Hematopoietic multipotent progenitor cell treated with erythropoietin and hydrocortisone succinate and interleukin-3 and kit ligand, for 6 days (in vitro differentiated cells): ENCODE data around the gene STIL.

Source experiments
- DNase-seq: peaks from one replicate; pipeline ENCODE4 v3.0.0-alpha.2; 2015

STIL gene

GRCh38 chr1:47232187-47232874 lies 81.6 kb downstream of the STIL start, which contains the start of gene TAL1:
Gene TAL1, minus strand, starts transcription at chr1:47232225. Its CDS starts 6,337 bp downstream, at chr1:47225888.
- peak; percentile 96 for DNase-seq

GRCh38 chr1:47231301-47232186 lies 82.4 kb downstream of the STIL start:
- peak; percentile 82 for DNase-seq

GRCh38 chr1:47230692-47231300 lies 83.2 kb downstream of the STIL start:
- no peak for DNase-seq

- DNase-seq: no peak
Measured at GRCh38 chr1:47229886-47230691, 83.9 kb downstream of the STIL start.

- peak; percentile 89 for DNase-seq
Measured at GRCh38 chr1:47229031-47229885, 84.7 kb downstream of the STIL start.

- DNase-seq: no peak
Measured at GRCh38 chr1:47228644-47229030, 85.3 kb downstream of the STIL start.

- peak; percentile 52 for DNase-seq
Measured at GRCh38 chr1:47227341-47228232, 86.4 kb downstream of the STIL start.

GRCh38 chr1:47226839-47227215 lies 87.1 kb downstream of the STIL start:
- peak; percentile 54 for DNase-seq

GRCh38 chr1:47226121-47226838 lies 87.7 kb downstream of the STIL start:
- peak; percentile 64 for DNase-seq

GRCh38 chr1:47225430-47226100 lies 88.4 kb downstream of the STIL start:
- DNase-seq: peak; percentile 58

- peak; percentile 57 for DNase-seq
Measured at GRCh38 chr1:47224676-47225399, 89.1 kb downstream of the STIL start.

- no peak for DNase-seq
Measured at GRCh38 chr1:47223921-47224675, 89.8 kb downstream of the STIL start.

GRCh38 chr1:47223174-47223920 lies 90.6 kb downstream of the STIL start:
- DNase-seq: no peak

GRCh38 chr1:47222476-47222875 lies 91.5 kb downstream of the STIL start:
- no peak for DNase-seq

- no peak for DNase-seq
Measured at GRCh38 chr1:47219590-47220220, 94.2 kb downstream of the STIL start.

- no peak for DNase-seq
Measured at GRCh38 chr1:47219001-47219400, 94.9 kb downstream of the STIL start.
